NB4 (cell line): ENCODE results near the gene HLA-DMA.
"Not testable (repeated sequence)": the region's sequence is repeated elsewhere in the genome, so short reads cannot be mapped to it uniquely, and the experiment has no call there.

Experiments used
- CTCF ChIP-seq: IDR thresholded peaks from one replicate; pipeline ENCODE4 v1.5.1; 2012; ENCODE audit warnings: low read depth, low read length
- MYC ChIP-seq: IDR thresholded peaks from 2 replicates; pipeline ENCODE4 v1.6.1; 2011; ENCODE audit warnings: low read depth, low read length
- POLR2A ChIP-seq: IDR thresholded peaks from 2 replicates; pipeline ENCODE4 v1.6.1; 2011; ENCODE audit warnings: mild to moderate bottlenecking; ENCODE audit not compliant: insufficient read length; ENCODE audit errors: extremely low read depth
- TF ChIP-seq, protein P1 (sequence below): IDR thresholded peaks from 2 replicates; pipeline ENCODE4 v1.6.1; 2011; ENCODE audit warnings: low read depth, low read length

- TF ChIP-seq POLR2A, MYC, CTCF: not testable (repeated sequence)
- TF ChIP-seq, protein P1, sequence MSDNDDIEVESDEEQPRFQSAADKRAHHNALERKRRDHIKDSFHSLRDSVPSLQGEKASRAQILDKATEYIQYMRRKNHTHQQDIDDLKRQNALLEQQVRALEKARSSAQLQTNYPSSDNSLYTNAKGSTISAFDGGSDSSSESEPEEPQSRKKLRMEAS = not testable (repeated sequence)
Measured at GRCh38 chr6:32942555-32943123, 10.3 kb downstream of the HLA-DMA start.
